Central memory CD4-positive, alpha-beta T cell (primary cell): ENCODE results near the gene RPP25L.

Source experiments
- DNase-seq: peaks from one replicate; pipeline ENCODE4 v3.0.0; 2022

Gene RPP25L

DNA sequence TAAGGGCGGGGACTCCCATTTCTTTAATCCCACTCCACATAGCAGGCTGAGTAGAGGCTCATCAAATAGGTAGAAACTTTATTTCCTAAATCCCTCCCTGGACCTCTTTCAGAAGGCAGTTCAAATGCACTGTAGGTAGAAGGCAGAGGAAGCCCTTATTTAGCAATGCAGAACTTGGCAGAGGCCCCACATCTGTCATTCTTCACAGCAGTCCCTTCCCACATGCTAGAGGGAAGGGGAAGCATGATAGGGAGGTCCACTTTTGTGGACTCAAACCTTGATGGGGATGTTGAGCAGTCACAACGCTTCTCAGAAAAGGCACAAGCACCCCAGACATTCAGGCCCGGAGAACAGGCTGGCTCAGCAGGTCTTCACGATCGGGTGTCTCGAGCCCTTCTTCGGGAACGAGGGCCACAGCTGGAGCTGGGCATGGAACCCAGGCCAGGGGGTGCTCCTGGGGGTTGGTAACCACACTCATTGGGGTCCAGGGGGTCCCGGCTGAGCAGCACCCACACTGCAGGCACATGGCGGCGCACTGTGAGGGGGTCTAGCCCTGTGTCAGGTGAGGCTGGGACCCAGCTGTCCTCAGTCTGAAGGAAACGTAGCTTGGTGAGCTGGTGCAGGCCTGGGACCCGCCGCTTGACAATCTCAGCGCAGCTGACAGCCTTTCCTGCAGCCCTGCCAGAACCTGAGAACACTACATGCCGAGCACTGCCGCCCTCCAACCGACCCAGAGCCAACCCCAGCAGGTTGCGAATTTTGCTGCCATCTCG is 1.3 kb downstream of the RPP25L start:
- no peak for DNase-seq

DNA sequence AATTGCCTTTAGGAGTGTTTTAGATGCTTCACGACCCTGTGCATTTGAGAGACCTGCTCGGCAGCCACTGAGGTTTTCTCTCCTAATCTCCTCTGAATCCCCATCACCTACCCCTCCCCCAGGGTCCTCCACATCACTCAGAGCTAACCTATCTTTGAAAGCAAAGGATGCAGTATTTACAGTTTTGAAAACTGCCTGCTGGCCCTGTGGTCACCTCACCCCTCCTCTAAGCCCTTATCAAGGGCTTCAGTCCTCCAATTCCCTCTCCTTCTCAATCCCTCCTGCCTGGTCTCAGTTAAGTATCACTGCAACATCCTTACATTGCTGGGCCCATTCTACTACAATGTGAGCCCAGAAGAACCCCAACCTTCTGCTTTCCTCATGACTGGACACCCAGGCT is 4.6 kb downstream of the RPP25L start:
- no peak for DNase-seq

DNA sequence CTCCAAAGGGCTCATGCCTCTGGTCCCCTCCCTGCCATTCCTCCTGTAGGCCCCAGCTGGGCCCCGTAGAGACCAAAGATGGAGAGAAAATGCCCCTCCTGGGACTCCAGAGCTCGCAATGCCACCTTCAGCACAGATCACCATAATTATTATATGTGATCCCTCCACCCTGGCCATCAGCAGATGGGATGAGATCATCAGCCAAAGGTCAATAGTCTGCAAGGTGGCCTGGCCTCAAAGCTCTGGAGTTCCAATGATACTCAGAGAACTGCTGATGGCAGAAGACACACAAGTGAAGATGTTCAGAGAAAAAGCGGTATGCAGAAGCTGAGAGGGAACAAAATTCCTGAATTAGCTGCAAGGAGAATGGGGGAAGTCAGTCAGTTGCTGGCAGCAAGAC is 5.0 kb downstream of the RPP25L start:
- DNase-seq, result no peak

DNA sequence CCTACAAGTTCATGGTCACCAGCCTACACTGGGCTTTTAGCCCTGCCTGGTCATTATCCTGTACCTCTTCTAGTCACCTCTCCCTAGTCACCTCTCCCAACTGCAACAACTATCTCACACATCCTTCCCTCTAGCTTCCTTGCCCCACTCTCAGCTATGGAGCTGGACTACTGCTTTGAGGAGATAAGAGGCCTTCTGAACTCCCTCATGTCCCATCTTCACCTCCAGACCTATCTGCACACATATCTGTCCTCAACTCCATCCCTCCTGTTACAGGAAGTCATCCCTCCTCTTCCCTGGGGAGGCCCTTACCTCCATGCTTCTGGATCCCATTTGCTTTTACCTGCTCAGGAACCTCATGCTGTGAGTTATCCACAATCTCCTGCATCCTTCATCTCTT is 5.7 kb downstream of the RPP25L start:
- DNase-seq, result no peak

DNA sequence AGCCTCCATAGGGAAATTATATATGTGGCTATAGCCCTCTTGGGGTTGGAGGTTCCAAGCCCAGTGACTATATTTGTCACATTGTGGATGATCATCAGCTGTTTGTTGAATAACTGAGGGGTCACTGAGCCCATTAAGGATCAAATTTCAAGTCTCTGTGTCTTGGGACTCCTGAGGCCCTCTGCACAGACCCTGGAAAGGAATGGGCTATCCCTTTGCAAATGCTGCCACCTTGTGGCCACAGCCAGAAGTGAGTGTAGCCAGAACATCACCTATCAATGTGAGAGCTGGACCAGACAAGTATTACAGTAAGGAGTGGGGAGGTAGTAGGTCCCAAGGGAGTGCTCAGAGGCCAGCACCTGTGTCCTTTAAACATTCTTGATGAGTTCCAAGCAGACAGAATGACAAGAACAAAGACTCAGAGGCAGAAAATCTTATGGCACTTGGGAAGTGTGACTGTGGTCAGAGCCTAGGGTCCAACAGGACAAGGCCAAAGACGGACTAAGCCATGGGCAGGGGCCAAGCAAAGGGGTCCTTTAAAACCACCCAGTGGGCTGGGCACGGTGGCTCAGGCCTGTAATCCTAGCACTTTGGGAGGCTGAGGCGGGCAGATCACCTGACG is 8.2 kb downstream of the RPP25L start:
- peak; percentile 66 for DNase-seq

DNA sequence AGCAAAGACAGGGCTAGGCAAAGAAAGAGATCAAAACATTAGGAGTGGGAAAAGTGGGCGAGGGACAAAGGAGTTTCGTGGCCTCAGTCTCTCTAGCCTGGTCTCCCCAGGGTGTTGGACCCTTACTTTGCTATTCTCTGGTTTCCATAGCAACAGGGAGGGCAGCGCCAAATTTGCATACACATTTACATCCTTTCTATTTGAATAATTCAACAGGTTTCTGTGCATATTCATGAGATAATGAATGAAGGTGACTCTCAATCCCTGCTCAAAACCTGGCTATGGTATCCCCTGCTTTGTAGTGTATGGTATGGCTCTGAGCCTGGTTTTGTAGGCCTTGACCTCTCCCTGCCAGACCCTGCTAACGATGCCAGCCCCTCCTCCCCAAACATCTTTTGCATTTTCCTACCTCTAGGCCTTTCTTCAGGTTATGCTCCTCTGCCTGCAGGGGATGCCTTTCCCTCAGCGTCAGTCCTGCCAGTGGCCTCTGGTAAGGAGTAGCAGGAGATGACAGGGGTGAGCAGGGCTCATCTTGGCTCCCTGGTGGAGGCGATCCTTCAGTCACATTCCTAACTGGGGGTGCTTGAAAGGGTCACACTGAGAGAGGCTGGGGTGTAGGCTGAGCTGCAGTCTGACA is 9.8 kb downstream of the RPP25L start:
- DNase-seq, result no peak

DNA sequence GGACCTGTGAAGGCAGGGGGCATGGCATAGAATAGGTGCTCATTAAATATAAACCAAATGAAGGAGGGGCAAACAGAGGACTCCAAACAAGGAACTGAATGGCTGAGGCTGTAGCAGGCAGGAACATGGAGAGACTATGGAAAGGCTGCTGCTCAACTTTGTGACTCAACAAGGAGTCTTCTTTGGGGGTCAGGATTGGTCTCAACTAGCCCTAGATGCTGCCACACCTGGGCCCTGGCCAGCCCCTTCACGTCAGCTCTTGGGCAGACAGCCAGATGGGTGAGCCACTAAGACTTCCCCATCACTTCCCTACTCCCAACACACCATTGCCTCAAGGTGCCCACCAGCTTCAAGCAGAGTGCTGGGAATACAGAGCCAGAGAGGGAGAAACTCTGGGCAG is 11.0 kb downstream of the RPP25L start:
- DNase-seq, result no peak

DNA sequence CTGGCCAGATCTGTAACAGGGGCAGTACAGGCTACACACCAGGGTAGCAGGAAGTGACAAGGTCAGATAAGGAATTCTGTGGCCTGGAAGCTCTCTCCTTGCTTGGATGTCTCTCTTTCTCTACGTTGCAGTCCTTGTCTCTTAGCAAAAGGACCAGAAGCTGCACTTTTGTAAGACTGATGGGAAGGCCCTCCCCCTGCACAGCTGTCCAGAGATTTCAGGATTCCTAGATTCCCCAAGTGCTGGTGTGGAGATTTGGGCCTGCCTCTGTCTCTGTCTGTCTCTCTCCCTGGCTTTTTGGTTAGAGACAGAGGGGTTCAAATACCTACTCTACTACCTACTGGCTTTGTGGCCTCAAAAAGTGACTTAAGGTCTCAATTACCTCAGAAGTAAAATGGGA is 12.4 kb downstream of the RPP25L start:
- no peak for DNase-seq

DNA sequence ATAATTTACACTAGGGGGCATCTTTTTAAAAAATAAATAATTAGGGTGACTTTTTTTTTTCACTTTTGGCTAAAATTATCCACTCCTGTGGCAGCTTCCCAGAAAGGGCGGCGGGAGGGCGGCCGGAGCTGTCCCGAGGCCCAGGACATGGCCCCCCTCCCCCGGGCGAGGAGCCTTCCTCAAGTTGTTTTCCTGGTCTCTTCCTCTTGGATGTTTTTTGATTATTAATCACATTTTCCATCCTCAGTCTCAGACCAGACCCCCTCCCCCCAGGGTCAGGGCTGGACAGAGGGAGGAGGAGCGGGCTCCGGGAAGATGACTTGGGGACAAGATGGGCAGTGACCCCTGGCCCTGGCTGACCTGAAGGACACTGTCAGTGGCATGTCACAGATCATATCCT is 17.7 kb downstream of the RPP25L start:
- no peak for DNase-seq

DNA sequence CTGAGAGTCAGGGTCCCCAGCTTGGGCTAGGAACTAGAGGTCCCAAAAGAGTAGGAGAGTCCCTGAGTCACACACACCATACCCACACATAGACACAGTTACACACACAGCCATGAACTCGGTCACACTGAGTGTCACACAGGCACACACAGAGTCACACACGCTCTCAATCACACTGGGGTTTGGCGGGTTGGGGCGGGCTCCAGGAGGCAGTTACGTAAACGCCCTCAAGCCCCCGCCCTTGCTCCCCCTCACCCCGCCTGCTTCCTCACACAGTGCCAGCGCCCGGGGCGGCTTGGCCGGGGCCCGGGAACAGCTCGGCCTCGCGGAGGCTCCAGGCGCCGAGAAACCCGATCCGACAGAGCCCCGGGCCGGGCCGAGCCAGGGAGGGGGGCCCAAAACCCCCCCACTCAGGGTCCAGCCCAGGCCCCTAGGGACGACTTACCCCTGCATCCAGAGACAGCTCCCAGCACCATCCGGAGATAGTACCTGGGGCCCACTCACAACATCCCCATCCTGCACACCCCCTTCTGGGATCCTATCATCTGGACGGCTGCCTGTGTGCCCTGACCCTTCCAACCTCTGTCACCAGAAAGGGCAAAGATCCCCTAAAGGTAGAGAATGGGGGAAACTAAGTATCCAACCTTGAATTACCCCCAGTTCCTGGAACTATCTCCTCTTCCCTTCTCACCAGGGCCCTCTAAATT is 18.8 kb downstream of the RPP25L start:
- no peak for DNase-seq

DNA sequence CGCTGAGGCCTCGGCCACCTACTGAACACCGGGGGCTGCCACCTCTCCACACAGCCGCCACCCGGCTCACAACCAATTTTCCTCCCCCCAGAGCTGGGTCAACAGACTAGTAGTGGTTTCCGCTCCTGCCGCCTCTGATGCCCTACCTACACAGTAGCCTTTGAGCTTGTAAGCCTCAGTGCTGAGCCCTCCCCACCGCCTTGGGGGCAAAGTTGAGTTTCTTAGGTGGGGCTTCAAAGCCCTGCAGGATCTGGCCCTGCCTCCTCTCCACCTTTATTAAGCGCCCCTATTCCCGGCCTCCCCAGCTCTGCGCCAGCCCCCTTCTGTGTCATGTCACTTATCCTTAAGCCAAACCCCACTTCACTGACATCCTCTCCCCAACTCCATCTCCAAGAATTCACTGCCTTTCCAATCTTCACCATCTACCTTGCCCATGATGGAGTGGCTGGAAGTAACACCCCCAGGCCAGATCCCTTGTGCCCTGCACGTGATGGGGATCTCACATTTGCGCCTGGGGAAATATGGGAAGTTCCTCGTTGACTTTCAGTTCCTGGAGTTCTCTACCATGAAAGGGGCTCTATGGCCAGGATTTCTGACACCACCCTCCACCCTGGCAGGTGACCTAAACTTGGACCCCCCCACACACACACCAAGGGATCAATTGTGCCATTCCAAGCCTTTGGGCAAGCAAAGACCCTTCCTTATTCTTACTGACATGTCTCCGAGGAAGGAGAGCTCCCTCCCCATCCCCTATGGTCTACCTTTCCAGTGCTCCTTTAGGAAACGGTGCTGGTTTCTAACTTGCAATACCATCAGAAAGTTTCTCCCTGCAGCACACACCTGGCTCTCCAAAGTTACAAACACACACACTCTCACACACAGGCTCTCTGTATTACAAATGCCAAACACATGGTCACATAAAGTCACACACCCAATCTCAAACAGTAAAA is 19.7 kb downstream of the RPP25L start:
- DNase-seq, result no peak

DNA sequence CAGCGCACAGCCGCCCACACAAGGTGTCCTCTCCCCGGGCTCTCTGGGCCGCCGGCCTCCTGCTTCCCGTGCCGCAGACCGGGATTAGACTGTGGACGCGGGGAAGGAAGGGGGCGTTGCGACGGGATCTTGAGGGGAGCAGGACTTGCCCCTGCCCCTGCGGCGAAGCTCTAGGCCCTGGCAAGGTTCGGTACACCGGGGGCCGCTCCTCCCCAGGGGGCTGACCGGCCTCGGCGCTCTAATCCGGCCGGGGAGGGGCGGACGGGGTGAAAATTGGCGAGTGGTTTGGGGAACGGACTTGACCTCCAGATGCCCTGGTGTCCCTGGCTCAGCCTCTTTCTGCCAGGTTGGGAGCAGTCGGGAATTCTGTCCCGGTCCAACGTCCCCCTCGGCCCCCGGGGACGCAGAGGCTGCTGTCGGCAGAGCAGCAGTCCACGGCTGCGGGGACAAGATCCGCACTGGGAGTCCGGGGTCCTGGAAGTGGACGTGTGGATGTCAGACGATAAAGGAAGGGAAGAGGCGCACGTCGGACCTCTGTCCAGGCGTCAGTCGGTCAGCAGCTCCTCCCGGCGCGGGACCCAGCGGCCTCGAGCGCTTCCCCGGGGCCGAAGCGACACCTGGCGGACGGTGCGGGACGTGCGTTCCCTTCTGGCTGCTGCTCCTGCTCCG is 20.5 kb downstream of the RPP25L start:
- DNase-seq, result peak; percentile 59

DNA sequence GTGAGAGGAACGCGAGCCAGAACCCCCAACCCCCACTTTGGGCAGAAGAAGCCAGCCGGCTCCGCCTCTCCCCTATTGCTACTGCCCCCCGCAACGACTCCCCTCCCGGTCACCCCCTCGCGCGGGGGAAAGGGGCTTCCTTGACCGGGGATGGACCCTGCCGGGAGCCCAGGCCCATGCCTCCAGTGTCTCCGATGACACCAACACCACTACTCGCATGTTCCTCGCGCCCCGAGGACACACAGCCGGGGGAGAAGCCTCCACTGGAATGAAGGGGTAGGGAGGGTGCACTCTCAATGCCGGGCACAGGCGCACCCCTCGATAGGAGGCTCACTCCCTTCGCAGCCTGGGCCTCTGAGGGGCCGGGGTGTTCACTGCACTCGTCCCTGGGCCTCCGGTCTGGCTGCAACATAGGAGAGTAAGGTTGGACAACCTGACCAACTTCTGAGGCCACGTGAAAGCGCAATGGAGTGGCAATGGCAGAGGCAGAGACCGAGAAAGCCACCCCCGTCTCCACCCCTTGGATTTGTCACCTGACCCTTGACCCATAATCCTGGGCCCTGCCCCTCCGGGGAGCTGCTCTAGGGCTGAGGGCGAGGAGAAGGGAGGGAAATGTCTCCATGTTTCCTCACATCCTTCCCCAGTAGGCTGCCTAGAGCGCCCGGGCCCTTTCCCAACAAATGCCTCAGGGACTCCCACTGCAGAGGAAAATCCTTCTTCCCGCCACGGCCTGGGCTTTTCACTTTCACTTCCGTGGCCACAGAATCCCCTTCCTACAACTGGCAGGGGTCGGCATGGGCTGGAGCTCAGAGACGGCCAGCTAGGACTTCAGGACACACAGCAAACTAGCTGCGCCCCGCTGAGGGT is 21.3 kb downstream of the RPP25L start:
- peak; percentile 8 for DNase-seq

DNA sequence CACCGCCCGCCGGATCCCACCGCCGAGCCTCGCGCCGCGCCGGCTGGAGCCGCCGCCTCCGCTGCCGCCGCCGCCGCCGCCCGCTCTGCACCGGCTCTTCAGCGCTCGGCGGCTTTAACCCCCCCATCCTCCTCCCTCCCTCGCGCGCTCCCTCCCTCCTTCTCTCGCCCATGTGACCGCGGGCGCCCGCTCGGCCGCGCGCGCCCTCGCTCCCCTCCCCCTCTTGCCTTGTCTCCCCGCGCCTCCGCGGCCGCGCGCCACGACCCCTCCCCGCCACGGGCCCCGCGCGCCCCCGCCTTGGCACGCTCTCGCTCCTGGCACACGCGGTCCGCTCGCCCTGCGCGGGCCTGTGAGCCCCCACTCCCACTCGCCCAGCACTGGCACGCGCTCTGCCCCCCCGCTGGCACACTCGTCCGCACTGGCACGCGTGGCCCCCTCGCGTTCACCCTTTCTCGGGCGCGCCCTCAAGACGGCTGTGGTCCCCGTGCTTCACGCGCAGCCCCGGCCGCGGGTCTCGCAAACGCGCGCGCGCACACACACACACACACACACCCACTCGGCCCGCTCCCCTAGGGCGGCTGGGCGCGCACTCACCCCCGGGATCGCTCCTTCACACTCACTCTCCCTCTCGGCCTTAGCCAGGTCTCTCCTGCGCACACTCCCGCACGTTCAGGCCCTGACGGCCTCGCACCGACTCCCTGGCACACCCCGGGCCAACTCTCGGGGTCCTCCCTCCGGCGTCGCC is 22.1 kb downstream of the RPP25L start, which contains the start of gene CNTFR:
Gene CNTFR (minus strand): TSS at position 89 of the 745 bp plus-strand sequence. CDS start 20,743 bp downstream, outside the sequence.
- no peak for DNase-seq

DNA sequence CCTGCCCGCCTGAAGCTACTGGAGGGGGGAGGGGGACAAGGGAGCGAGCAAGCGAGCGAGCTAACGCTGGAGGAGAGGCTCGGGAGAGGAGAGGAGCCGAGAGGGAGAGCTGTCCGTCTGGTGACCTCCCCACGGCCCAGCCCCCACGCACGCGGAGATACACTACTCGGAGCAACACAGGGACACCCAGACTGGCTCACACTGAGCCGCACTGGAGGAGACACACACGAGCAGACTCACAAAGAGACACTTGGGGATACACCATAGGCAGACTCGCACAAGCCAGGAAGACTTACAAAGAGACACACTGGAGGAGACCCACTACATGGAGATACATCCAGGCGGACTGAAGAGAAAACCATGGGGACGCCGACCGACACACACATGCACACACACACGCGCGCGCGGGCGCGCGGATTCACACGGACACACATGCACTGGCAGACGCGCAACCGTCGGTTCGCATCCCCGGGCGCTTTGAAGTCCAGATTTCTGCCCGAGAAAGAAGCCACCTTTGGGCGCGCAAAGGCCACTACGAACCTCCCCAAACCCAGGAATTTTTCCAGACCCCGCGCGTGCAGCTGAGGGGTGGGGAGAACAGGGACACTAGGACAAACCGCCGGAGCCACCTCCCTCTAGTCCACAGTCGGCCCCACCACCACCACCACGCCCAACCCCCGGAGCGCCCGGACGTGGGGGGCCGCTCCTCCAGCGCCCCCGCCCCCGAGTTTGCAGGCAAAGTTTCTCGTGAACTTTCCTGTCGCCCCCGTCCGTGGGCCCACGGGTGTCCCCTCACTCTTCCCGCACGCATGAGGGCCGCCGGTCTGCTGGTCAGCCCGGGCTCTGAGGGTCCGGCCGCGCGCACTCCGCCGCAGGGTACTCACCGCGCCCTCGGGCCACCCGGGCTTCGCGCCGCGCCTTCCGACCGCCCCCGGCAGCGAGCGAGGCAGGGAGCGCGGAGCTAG is 22.9 kb downstream of the RPP25L start:
- no peak for DNase-seq

DNA sequence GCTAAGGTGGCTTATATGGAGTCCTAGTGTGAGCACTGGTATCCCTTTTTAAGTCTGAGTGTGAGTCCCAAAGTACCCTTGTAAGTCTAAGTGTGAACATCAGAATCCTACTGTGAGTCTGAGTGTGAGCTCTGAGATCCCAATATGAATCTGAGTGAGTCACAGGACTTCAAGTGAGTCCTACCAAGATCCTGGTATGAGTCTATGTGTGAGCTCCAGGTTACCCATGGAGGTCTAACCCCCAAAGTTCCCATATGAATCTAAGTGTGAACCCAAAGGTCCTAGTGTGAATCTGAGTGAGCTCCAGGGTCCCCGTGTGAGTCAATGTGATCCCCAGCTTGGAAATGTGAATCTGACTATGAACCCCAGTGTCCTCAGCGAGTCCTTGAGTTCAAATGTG is 24.6 kb downstream of the RPP25L start:
- no peak for DNase-seq

DNA sequence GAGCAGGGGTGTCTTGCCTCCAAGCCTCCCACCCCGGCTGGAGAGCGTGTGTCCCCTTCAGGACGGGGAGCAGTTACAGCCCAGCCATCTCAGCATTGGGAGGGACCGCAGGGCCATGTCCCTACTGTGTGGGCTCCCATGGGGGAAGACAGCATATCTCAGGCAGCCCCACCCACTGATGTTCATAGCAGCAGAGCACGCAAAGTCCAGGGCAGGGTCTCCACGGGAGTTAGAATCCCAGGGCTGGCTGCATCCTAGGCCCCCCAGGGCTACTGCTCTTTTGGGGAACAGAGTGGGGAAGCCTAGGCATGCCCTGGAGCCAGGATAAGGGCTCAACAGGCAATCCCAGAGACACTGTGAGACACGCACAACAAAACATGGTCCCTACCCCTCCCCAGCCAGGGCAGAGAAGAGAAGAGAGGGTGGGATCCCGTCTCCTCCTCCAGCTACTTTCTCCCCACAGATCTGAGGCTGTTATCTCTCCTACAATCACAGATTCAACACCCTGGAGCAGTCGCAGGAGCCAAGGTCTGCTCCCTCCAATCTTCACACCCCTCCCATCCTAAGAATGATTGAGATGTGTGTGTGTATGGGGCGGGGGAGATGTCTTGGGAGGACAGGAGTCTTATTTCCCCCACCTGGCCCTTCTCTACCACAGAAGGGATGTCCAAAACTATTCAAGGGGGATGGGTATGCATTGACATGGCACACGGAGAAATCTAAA is 25.8 kb downstream of the RPP25L start:
- DNase-seq, result no peak

DNA sequence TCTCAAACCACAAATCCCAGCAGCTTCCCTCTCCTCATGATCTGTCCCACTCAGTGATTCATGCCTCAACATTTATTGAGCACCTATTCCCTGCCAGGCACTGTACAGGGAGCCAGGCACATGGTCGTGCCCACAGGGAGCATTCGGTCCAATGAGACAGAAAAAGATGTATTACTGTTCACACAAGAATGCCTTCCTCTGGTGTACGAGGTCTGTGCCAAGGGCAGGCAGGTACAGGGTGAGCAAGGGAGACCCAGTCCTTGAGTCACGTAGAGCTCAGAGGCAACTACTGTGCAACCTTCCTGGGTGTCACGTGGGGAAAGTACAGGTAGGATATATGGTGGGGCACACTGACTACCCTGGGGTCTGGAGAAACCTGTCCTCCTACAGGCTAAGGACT is 26.9 kb downstream of the RPP25L start:
- no peak for DNase-seq
